ENCODE results near the gene HIPK1. TPM values are rescaled to one million over a fixed set of nuclear protein-coding genes. Genes with fewer than 3 reads are reported as not detected.

The HIPK1 gene
- total RNA-seq, 1 donor from 2014 or later, result 53.4 TPM

DNA sequence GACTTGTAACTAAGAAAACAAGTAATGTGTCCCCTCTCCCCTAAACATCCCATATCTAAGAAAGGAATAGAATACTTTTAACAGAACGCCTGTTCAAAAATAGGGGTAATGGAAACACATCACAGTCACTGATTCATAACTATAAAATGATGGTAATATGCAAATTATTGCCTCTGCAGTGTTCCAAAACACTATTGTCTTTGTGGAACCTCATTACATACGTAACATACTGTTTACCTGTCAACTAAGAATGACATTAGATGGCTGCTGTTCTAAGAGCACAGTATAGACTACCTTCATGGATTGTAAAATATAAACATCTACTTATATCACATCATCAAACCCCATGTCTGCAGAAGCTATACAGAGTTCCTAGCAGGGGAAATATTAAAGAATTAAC is 38.3 kb upstream of the HIPK1 start:
- DNase-seq (ENCODE audit: low read depth, low spot score), result no peak
- H3K36me3 Mint-ChIP-seq (ENCODE audit: low read depth), result no peaks in the 10 kb centered on the region
- TF ChIP-seq, protein P1, sequence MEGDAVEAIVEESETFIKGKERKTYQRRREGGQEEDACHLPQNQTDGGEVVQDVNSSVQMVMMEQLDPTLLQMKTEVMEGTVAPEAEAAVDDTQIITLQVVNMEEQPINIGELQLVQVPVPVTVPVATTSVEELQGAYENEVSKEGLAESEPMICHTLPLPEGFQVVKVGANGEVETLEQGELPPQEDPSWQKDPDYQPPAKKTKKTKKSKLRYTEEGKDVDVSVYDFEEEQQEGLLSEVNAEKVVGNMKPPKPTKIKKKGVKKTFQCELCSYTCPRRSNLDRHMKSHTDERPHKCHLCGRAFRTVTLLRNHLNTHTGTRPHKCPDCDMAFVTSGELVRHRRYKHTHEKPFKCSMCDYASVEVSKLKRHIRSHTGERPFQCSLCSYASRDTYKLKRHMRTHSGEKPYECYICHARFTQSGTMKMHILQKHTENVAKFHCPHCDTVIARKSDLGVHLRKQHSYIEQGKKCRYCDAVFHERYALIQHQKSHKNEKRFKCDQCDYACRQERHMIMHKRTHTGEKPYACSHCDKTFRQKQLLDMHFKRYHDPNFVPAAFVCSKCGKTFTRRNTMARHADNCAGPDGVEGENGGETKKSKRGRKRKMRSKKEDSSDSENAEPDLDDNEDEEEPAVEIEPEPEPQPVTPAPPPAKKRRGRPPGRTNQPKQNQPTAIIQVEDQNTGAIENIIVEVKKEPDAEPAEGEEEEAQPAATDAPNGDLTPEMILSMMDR (conservative IDR thresholded peaks at IDR 0.05), result no peak
- no peaks in the 10 kb centered on the region for H3K27me3 Mint-ChIP-seq (ENCODE audit: low read depth)
- H3K9me3 Mint-ChIP-seq, result no peaks in the 10 kb centered on the region
- H3K27ac Mint-ChIP-seq (ENCODE audit: unreplicated experiment), result no peak overlapping the region
- no peaks in the 10 kb centered on the region for H3K4me1 Mint-ChIP-seq
- no peak overlapping the region for H3K4me3 Mint-ChIP-seq

DNA sequence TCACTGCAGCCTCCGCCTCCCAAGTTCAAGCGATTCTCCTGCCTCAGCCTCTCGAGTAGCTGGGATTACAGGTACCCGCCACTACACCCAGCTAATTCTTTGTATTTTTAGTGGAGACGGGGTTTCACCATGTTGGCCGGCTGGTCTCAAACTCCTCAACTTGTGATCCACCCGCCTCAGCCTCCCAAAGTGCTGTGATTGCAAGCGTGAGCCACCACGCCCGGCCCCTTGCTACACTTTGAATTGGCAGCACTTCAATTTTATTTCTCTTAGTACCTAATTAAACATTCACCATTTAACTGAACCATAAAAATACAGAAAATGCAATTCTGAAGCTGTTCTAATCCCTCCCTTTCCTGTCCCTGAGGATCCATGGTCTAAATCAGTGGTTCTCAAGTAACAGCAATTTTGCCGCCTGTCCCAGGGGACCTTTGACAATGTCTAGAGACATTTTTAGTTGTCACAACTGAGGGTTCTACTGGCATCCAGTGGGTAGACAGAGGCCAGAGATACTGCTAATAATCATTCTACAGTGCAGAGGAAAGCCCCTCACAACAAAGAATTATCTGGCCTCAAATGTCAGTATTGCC is 37.4 kb upstream of the HIPK1 start:
- H3K27me3 Mint-ChIP-seq (ENCODE audit: low read depth), result no peaks in the 10 kb centered on the region
- DNase-seq (ENCODE audit: low read depth, low spot score), result no peak
- no peak overlapping the region for H3K4me3 Mint-ChIP-seq
- TF ChIP-seq, protein P1 (conservative IDR thresholded peaks at IDR 0.05), result no peak
- H3K9me3 Mint-ChIP-seq, result no peaks in the 10 kb centered on the region
- H3K27ac Mint-ChIP-seq (ENCODE audit: unreplicated experiment), result no peak overlapping the region
- no peaks in the 10 kb centered on the region for H3K4me1 Mint-ChIP-seq
- H3K36me3 Mint-ChIP-seq (ENCODE audit: low read depth), result no peaks in the 10 kb centered on the region

DNA sequence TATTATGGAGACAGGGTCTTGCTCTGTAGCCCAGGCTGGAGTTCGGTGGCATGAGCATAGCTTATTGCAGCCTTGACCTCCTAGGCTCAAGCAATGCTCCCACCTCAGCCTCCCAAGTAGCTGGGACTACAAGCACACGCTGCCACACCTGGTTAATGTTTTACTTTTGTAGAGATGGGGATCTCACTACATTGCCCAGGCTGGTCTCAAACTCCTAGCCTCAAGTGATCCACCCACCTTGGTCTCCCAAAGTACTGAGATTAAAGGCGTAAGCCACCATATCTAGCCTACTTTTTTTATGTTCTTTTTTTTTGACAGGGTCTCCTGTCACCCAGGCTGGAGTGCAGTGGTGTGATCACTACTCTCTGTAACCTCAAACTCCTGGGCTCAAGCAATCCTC is 35.9 kb upstream of the HIPK1 start:
- H3K4me1 Mint-ChIP-seq, result no peaks in the 10 kb centered on the region
- TF ChIP-seq, protein P1 (conservative IDR thresholded peaks at IDR 0.05), result no peak
- H3K27me3 Mint-ChIP-seq (ENCODE audit: low read depth), result no peaks in the 10 kb centered on the region
- no peak overlapping the region for H3K27ac Mint-ChIP-seq (ENCODE audit: unreplicated experiment)
- H3K36me3 Mint-ChIP-seq (ENCODE audit: low read depth), result peaks cover 5% of the 10 kb centered on the region
- no peak for DNase-seq (ENCODE audit: low read depth, low spot score)
- no peak overlapping the region for H3K4me3 Mint-ChIP-seq
- no peaks in the 10 kb centered on the region for H3K9me3 Mint-ChIP-seq

GRCh38 chr1:113895098-113895497 is 34.0 kb upstream of the HIPK1 start:
- no peak overlapping the region for H3K4me3 Mint-ChIP-seq
- peaks cover 8% of the 10 kb centered on the region for H3K36me3 Mint-ChIP-seq (ENCODE audit: low read depth)
- no peaks in the 10 kb centered on the region for H3K9me3 Mint-ChIP-seq
- DNase-seq (ENCODE audit: low read depth, low spot score), result no peak
- H3K27ac Mint-ChIP-seq (ENCODE audit: unreplicated experiment), result peak overlapping the region; percentile 36
- H3K4me1 Mint-ChIP-seq, result no peaks in the 10 kb centered on the region
- H3K27me3 Mint-ChIP-seq (ENCODE audit: low read depth), result no peaks in the 10 kb centered on the region
- TF ChIP-seq, protein P1 (conservative IDR thresholded peaks at IDR 0.05), result no peak

GRCh38 chr1:113895961-113896360 is 33.2 kb upstream of the HIPK1 start:
- Mint-ChIP-seq H3K4me3 (no peak overlapping the region), H3K36me3 (ENCODE audit: low read depth) (peaks cover 8% of the 10 kb centered on the region), H3K9me3 (no peaks in the 10 kb centered on the region), H3K27ac (ENCODE audit: unreplicated experiment) (peak overlapping the region; percentile 70), H3K27me3 (ENCODE audit: low read depth) (no peaks in the 10 kb centered on the region), H3K4me1 (no peaks in the 10 kb centered on the region)
- TF ChIP-seq, protein P1 (conservative IDR thresholded peaks at IDR 0.05), result no peak
- DNase-seq (ENCODE audit: low read depth, low spot score), result no peak

Data from neural crest cell (in vitro differentiated cells).